GM19023 (cell line): ENCODE measurements around the gene LAMC3.
"Not testable (repeated sequence)": the region's sequence is repeated elsewhere in the genome, so short reads cannot be mapped to it uniquely, and the experiment has no call there.

Source experiments
- ATAC-seq: cut with Tn5 transposase; IDR thresholded peaks from one replicate; pipeline ENCODE4 v1.9.1; 2021; ENCODE audit warnings: mild to moderate bottlenecking, moderate library complexity; ENCODE audit not compliant: unreplicated experiment

The LAMC3 gene

DNA sequence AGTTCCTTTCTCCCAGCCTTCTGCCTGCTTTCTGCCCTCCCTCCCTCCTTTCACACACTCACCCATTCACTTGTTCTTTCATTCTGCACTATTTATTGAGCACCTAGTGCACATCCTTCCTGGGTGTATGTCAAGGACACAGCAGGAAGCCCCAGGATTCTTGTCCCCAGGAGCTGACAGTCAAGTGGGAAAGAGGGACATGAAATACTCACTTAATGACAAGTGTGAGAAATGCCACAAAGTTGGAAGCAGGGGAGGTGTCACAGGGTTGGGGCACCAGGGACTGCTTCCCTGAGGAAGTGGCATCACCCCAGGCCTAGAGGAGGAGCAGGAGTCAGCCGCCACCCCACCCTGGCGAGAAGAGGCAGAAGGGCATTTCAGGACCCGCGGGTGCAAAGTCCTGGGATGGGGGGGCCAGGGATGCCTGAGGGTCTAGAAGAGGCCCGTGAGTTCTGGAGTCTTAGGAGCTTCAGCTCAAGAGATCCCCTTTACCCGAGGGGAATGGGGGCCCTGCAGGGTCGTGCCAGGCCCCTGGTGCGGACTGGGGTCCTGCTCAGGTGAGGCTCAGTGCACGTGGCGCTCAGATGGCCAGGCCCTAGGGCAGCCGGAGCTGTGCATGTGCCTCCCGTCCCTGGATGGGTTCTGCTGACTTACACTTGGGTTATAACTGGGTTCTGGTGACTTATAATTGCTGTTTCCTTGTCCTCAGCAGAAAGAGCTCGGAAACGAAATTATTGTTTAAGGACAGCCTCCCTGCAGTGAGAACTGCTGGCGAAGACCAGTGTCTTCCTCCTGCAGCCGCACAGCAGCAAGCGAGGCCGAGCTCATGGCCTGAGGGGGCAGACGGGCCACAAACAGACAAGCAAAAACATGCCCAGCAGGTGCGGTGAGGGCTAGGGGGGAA is 16.9 kb upstream of the LAMC3 start:
- no peak for ATAC-seq

DNA sequence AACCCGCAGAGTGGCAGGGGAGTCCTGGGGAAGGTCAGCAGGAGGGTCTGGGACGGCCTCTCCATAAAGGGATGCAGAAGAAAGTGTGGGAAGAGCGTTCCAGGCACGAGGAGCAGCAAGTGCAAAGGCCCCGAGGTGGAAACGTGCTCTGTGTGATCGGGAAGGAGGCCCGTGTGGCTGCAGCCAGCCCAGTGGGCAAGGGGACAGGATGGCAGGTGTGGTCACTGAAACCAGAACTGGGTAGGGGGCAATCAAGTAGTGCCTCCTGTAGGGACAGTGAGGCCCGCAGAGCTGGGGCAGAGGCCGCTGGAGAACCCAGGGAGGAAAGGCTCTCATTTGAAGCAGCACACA is 16.3 kb upstream of the LAMC3 start:
- no peak for ATAC-seq

DNA sequence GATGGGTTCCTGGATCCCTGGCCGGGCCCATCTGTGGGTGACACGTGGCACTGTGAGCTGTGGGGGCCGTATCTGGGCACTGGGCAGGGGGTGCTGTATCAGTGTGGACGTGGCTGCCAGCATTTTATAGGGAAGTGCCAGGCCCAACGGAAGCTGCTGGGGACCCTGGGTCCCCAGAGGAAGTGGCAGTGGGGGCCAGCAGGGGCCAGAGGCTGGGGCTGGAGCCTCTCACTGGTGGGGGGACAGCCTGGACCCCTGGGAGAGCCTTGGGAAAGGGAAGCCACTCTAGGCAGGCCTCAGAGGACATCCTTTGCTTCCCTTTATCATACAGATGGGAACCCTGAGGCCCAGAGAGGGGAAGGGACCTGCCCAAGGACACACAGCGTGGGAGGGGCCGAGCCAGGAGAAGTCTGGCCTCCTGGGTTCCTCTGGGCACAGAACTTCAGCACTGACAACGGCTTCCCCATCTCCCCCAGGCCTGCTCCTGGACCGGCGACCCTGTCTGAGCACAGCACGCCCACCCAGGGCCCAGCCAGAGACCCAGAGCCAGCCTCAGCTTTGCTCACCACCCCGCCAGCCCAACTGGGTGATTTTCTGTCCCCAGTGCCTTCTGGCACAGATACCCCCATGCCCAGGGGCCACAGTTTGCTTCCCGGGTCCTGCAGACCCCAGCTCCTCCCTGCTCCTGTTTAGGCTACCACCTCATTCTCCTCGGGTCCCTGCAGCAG is 15.5 kb upstream of the LAMC3 start:
- ATAC-seq: no peak

DNA sequence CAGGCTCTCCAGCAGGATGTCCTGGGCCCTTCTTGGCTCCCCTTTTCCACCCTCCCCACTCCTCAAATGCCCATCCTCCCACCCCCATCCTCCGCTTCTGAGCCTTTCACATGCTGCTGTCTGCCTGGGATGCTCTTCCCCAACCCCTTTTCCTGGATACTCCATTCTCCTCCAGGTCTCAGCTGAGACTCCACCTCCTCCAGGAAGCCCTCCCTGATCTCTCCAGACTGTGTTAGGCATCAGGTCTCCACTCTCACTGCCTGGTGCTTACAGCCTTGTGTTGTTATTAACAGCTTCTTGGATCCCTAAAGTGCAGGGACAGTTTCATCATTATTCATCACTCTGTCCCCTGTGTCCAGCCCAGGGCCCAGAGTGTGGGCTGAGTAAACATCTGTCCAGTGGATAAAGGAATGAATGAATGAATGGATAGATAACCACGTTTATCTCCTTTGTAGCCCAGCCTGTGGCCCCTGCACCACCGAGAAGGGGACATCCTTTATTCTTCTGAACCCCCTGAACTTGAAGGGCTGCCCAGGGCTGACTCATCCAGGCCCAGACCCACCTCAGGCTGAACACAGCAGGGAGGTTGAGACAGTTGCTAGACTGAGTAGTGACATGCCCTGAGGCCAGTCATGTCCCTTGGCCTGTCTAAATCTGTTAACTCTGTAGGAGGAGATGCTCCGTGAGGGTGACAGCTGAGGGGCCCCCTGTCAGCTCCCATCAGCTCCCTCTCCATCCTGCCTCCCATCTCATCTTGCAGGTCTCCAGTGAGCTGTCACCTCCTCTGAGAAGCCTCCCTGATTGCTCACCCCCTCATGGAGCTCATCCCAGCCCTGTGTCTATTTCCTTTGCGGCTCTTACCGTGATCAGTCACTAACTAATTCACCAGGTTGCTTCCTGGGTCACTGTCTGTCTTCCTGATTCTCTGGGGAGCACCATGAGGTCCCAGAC is 14.6 kb upstream of the LAMC3 start:
- no peak for ATAC-seq

DNA sequence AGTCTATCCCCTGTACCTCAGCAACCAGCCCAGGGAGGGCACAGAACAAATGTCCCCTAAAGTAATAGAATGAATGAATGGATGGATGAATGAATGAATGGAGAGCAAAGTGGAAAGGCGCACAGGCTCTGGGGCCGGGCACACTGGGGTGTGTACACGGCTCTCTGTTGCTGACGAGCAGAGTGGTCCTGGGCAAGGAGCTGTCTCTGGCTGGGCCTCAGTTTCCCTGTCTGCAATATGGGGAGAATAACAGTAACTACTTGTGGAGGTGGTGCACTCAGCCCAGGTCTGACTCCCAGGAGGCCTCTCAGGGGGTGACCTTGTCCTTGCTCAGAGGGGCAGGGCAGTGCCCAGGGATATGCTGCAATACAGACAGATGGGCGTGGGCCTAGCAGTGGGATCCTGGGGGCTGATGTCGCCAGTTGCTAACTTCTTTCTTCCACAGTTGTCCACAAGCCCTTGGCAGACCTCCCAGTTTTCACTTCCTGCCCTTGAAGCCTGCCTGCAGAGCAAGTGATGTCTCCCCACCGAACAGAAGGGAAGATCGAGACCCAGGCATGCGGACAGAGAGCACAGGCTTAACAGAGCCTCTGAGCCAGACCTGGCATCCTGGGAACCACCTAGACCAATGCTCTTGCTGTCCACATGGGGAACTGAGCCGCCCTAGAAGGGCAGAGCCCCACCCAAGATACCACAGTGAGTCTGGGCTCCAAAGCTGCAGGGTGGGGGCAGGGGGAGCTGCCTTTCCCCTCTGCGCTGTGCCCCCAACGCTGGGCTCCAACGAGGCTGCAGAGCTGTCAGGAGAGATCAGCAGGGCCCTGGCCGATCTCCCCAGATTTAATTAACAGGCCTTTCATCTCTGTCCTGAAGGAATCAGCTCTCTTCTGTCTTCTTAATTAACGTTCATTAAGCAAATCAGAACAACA is 13.6 kb upstream of the LAMC3 start:
- ATAC-seq: no peak

DNA sequence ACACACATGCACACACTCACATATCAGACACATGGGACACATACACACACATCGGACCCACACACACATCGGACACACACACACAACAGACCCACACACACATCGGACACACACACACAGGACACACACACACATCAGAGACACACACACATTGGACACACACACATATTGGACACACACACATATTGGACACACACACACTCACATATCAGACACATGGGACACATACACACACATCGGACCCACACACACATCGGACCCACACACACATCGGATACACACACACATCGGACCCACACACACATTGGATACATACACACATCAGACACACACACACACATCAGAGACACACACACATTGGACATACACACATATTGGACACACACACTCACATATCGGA is 12.8 kb upstream of the LAMC3 start:
- ATAC-seq: no peak

DNA sequence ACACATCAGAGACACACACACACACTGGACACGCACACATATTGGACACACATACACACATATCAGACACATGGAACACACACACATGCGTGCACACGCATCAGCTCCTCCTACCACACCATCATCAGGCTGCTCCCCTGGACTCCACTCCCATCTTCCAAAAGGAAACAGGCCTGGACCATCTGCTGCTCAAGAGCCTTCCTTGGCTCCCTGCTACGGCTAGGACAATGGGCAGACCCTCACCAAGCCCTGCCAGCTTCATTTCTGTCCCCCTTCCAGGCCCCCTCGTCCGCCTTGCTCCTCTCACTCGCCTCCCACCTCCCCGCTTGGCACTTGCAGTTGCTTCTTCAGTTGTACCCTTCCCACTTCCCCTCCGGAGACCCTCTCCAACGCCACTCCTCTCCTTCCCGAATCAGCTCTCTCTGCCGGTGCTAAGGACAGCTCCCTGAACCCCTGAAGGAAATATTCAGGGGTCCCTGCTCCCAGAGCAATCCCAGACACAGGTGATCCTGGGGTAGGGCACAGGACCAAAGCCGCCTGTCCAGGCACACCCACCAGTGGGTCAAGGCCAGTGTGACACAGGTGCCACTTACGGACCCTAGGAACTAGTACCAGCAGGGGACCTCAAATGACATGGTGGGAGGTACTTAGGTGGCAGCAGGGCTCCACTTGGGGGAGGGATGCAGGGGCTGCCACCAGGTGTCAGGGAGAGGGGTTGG is 12.1 kb upstream of the LAMC3 start:
- ATAC-seq: no peak

DNA sequence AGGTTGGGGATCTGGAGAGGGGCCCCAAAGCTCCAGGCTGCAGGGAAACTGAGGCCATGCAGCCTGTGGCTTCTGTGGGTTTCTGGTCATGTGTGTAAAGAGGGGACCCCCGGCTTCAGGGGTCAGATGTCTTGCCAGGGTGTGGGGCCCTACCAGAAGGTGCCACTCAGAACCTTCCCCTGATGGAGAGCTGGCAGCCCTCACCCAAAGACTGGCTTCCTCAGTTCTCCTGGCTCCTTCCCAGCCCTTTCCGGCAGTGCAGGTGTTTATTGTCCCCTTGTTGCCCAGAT is 11.6 kb upstream of the LAMC3 start:
- ATAC-seq: no peak

DNA sequence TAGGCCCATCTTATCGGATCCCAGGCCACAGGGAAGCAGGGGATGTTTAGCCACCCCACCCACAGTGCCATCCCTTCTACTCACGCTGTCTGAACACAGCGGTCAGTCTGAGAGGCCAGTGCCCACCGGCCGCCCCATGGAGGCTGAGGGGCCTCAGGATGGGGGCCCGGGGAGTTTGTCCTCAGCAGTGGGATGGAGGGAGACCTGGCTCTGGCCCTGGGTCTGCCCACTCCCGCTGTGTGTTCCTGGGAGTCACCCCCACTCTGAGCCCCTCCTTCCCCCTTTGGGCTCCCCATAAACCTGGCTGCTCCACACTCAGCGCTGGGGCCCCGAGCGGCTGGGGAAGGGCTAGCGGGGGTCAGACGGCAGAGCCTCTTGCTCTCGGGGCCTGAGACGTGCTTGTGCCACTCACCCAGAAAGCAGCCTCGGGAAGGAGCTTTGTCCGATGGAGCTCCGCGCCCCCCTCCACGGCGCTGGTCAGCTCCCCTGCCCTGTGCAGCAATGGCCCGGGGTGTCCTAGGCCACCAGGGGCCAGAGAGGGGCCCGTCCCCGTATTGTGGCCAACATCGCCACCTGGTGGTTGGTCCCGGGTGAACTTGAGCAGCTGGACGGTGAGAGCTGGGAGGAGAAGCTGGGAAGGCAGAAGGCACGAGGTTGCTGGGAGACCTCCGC is 10.9 kb upstream of the LAMC3 start:
- no peak for ATAC-seq

DNA sequence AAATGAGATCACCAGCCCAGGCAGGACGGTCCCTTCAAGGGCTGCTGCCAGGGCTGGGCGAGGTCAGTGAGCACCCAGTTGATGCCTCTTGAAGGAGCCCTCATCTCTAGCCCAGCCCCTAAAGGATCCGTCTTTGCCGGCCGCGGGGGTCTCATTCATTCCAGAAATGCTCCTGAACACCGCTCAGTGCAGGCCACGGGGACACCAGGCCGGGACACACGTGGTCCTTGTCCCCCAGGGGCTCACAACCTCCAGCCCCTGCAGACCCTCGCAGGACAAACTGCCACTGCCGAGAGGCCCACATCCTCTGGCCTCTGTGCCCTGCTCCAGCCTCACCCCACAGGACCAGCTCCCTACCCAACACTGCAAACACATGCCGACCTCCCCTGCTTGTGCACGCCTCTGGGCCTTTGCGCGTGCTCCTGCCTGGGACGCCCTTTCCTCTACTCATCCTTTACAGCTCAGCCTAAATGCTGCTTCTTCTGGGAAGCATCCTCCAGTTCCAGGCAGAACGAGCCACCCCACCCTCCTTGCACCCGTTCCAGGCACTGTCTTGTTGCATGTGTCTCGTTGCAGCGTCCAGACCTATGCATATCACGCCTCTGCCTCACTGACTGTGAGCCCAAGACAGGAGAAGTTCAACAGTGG is 10.3 kb upstream of the LAMC3 start:
- ATAC-seq: no peak

DNA sequence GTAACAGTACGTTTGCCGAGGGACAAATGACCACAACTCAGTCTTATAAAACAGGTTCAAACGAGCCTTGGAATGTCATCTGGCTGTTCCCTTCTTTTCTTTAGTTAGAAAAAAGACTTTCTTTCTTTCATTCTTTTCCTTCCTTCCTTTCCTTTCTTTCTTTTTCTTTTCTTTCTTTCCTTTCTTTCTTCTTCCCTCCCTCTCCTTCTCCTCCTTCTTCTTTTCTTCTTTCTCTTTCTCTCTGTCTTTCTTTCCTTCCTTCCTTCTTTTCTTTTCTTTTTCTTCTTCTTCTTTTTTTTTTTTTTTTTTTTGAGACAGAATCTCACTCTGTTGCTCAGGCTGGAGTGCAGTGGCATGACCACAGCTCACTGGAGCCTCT is 9.7 kb upstream of the LAMC3 start:
- ATAC-seq: no peak

DNA sequence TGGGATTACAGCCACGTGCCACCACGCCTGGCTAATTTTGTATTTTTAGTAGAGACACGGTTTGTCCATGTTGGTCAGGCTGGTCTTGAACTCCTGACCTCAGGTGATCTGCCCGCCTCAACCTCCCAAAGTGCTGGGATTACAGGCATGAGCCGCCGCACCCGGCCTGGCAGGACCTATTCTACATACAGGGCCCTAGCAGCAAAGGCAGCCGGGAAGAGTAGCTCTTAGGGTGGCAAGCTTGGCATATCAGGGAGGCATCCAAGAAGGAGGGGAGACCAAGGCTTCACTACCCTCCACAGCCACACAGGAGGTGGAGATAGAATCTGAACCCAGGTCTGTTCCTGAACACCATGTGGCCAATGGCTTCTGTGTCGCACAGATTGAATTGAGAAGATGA is 8.4 kb upstream of the LAMC3 start:
- ATAC-seq: not testable (repeated sequence)

DNA sequence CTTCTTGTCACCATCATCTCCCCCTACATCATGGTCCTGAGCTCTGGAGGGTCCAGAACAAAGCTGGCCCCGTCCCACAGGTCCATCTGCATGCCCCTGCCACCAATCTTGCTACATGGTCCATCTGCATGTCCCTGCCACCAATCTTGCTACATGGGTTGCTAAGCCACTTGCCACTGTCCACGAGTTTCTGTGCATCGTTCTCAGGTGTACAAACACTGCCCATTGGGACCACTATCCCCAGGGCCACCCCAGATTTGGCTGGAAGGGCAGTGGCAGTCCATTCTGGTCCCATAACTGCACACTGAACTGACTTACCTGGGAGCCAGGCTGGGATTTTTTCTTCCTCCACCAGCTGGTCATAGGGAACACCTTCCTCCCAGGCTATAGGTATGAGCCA is 8.0 kb upstream of the LAMC3 start:
- no peak for ATAC-seq

DNA sequence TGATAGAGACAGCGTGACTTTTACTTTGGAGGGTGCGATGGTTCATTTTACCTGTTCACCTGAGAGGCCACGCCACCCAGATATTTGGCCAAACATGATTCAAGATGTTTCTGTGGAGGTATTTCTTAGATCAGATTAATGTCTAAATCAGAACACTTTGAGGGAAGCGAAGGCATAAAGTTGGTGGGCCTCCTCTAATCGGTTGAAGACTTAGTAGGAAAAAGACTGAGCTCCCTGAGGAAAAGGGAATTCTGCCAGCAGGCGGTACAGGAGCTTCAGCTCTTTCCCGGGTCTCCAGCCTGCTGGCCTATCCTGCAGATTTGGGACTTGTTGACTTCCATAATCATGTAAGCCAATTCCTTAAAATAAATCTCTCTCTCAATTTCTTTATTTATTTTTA is 7.0 kb upstream of the LAMC3 start:
- no peak for ATAC-seq

DNA sequence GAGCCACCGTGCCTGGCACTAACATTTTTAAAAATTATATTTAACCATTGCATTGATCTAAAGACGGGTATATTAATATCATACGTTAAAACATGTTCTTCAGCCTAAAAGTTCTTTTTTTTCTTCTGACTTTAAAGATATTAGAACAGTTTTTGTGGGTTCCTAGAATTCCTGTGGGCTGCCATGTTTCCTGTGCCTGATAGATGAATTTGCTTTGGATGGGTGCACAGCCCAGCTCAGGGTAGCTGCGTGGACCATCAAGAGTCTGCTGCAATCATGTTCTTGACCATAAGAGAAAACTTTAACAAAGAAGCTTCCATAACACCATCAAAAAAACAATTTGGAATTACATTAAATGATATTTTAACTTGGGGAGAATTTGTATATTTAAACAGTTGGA is 2.4 kb upstream of the LAMC3 start:
- no peak for ATAC-seq

DNA sequence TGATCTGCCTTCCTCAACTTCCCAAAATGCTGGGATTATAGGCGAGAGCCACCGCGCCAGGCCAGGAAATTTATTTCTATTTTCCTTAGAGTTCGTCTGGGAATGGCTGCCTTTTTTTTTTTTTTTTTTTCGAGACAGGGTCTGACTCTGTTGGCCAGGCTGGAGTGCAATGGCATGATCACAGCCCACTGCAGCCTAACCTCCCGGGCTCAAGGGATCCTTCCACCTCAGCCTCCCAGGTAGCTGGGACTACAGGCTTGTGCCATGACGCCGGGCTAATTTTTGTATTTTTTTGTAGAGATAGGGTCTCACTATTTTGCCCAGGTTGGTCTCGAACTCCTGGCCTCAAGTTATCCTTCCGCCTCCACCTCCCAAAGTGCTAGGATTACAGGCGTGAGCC is 888 bp upstream of the LAMC3 start:
- no peak for ATAC-seq

DNA sequence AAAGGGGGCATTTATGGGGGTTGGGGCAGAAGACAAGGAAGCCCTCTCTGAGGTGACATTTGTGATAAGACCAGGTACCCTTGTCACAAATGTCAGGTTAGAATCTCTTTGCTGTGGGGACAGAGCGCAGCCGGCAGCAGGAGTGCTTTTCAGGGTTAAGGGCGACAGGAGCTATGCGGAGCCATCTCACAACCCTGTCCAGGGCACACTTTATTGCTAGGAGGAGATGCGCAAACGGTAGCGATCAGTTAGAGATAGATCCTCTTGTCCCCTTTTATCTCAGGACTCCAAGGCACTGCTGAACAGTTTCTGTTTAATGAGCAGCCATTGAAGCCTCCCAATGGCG is 438 bp upstream of the LAMC3 start:
- ATAC-seq: no peak

DNA sequence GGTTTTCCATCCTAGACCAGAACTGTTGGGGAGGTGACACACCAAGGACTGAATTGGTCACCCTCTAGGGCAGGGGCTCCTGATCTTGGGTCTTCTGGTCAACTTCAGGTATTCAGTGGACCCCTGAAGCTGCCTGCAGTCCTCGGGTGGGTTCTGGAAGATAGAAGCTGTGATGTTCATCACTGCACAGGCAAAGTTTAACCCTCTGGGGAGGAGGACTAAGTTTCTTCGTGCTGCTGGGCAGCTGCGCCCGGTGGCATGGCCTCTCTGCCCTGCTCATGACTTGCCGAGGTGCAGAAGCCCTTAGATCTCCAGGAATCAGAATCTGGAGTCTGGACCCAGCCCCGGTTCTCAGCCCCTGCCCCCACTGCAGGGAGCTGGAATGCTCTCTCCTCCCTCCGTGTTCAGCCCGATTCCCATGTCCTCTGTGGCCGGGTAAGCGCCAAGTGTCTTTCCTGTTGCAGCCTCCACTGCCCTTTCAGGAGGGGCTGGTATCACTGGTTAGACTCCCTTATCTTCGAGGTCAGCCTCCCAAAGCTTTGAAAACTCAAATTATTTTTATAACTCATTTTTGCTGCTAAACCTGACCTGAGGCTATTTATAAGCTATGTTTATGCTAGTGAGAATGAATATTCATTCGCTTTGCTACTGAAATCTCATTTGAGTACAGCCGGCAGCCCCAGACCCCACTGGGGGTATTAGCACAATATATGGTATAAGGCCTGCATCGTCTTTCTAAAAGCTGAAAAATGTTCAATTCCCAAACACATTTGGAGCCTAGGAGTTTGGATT is 1.7 kb downstream of the LAMC3 start:
- no peak for ATAC-seq
